HG03460 (cell line): ENCODE measurements around the gene KARS1.

Experiments
- ATAC-seq: cut with Tn5 transposase; IDR thresholded peaks from one replicate; pipeline ENCODE4 v1.9.1; 2021; ENCODE audit not compliant: unreplicated experiment

The KARS1 gene

GRCh38 chr16:75647492-75648264, at the start of gene KARS1, which contains the start of gene TERF2IP:
TSS of gene KARS1 (minus strand) at chr16:75647665. CDS start at chr16:75647639, 26 bp downstream.
TSS of gene TERF2IP (plus strand) at chr16:75647773. CDS start at chr16:75647883, 110 bp downstream.
- ATAC-seq, result peak; percentile 84

GRCh38 chr16:75695708-75696107, 48.2 kb upstream of the KARS1 start:
- no peak for ATAC-seq

- ATAC-seq, result no peak
These were observed 39.9 kb upstream of the KARS1 start for GRCh38 chr16:75687361-75687760.

GRCh38 chr16:75682308-75682707, 34.8 kb upstream of the KARS1 start:
- no peak for ATAC-seq

- no peak for ATAC-seq
These were observed 31.9 kb upstream of the KARS1 start for GRCh38 chr16:75679366-75679765.

GRCh38 chr16:75676909-75677308, 29.4 kb upstream of the KARS1 start, which contains the start of gene CPHXL2:
TSS of gene CPHXL2 (minus strand) at chr16:75677009. CDS start at chr16:75676999, 10 bp downstream.
- no peak for ATAC-seq

GRCh38 chr16:75667503-75667902, 20.0 kb upstream of the KARS1 start:
- ATAC-seq, result no peak

GRCh38 chr16:75660726-75661302, 13.3 kb upstream of the KARS1 start:
- ATAC-seq, result no peak

- no peak for ATAC-seq
These were observed 12.9 kb upstream of the KARS1 start for GRCh38 chr16:75660321-75660720.

GRCh38 chr16:75658175-75658574, 10.7 kb upstream of the KARS1 start:
- ATAC-seq, result no peak

- no peak for ATAC-seq
These were observed 6.5 kb upstream of the KARS1 start for GRCh38 chr16:75653922-75654321.

- ATAC-seq, result peak; percentile 39
These were observed 1.0 kb upstream of the KARS1 start for GRCh38 chr16:75648265-75649076.

- peak; percentile 14 for ATAC-seq
These were observed 363 bp downstream of the KARS1 start for GRCh38 chr16:75647112-75647491.

GRCh38 chr16:75644240-75645012, 3.0 kb downstream of the KARS1 start:
- no peak for ATAC-seq

GRCh38 chr16:75640598-75640997, 6.9 kb downstream of the KARS1 start:
- no peak for ATAC-seq

- no peak for ATAC-seq
These were observed 12.4 kb downstream of the KARS1 start for GRCh38 chr16:75635036-75635435.

- ATAC-seq, result no peak
These were observed 14.6 kb downstream of the KARS1 start for GRCh38 chr16:75632857-75633256.

GRCh38 chr16:75630052-75630451, 17.4 kb downstream of the KARS1 start:
- ATAC-seq, result no peak

GRCh38 chr16:75629132-75629531, 18.3 kb downstream of the KARS1 start:
- no peak for ATAC-seq

- ATAC-seq, result no peak
These were observed 19.1 kb downstream of the KARS1 start for GRCh38 chr16:75628351-75628750.

- no peak for ATAC-seq
These were observed 19.6 kb downstream of the KARS1 start for GRCh38 chr16:75627851-75628250.
